Epithelial cell of esophagus (primary cell): ENCODE results near the gene IFT57.

Experiments
- DNase-seq: peaks from one replicate; pipeline ENCODE4 v3.0.0; 2010; ENCODE audit warnings: low read depth
- H3K4me3 ChIP-seq: 2 replicates; pipeline ENCODE4 v1.5.1; 2011; ENCODE audit warnings: mild to moderate bottlenecking, low read length, control low read depth
- TF ChIP-seq, protein P1 (sequence below): IDR thresholded peaks from 2 replicates; pipeline ENCODE4 v1.5.1; 2011; ENCODE audit warnings: low read depth, mild to moderate bottlenecking, low read length, control low read depth, inconsistent platforms; ENCODE audit not compliant: insufficient read depth; ENCODE audit errors: missing control alignments

IFT57 gene

DNA sequence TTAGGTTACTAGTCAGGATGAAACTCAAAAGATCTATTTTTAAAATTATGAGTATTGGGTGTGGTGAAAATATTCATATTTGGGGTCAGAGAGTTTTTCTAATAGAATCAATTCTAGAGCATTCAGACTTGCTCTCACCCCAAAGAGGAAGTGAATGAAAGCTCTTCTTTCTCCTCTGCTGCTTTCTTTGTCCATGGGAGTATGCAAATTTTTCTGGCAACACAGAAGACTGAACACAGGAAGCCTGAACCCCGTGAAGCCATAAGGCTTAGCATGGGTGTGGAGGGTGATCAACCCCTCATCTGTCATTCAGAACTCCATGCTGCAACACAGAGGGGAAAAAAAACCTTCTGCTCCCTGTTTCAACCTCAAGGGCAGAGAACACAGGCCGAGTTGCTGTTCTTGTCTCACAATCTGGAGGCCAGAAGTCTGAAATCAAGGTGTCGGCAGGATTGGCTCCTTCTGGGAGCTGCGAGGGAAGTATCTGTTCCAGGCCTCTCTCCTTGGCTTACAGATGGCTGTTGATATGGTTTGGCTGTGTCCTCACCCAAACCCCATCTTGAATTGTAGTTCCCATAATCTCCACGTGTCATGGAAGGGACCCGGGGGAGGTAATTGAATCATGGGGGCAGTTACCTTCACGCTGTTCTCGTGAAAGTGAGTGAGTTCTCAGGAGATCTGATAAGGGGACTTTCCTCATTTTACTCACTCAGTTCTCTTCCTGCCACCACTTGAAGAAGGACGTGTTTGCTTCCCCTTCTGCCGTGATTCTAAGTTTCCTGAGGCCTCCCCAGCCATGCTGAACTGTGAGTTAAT, 97.7 kb downstream of the IFT57 start:
- H3K4me3 ChIP-seq = no peak overlapping the region
- DNase-seq = no peak
- TF ChIP-seq, protein P1, sequence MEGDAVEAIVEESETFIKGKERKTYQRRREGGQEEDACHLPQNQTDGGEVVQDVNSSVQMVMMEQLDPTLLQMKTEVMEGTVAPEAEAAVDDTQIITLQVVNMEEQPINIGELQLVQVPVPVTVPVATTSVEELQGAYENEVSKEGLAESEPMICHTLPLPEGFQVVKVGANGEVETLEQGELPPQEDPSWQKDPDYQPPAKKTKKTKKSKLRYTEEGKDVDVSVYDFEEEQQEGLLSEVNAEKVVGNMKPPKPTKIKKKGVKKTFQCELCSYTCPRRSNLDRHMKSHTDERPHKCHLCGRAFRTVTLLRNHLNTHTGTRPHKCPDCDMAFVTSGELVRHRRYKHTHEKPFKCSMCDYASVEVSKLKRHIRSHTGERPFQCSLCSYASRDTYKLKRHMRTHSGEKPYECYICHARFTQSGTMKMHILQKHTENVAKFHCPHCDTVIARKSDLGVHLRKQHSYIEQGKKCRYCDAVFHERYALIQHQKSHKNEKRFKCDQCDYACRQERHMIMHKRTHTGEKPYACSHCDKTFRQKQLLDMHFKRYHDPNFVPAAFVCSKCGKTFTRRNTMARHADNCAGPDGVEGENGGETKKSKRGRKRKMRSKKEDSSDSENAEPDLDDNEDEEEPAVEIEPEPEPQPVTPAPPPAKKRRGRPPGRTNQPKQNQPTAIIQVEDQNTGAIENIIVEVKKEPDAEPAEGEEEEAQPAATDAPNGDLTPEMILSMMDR = no peak

DNA sequence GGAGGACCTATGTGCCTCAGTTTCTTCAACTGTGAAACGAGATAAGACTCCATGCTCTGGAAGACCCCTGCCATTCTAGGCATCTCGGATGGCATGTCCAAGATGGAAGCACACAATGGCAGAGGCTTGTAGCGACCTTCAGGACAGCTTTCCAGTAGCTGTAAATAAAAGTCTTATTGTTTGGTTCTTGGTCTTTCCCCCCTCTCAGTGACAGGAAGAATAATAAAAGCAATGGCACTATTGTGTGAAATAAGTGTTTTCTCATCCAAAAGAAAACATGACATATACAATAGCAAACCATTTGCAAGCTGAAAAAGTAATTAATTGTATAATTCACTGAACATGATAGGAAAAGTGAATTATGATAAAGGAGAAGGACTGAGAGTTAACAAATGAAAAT, 98.9 kb downstream of the IFT57 start:
- H3K4me3 ChIP-seq = no peak overlapping the region
- no peak for DNase-seq
- TF ChIP-seq, protein P1 = no peak

- TF ChIP-seq, protein P1 = no peak
- H3K4me3 ChIP-seq = no peak overlapping the region
- no peak for DNase-seq
Observed at GRCh38 chr3:108122276-108122675, 99.9 kb downstream of the IFT57 start.

- TF ChIP-seq, protein P1 = no peak
- no peak overlapping the region for H3K4me3 ChIP-seq
- DNase-seq = no peak
Observed at GRCh38 chr3:108119398-108120104, 102.7 kb downstream of the IFT57 start.

GRCh38 chr3:108118038-108118768, 104.0 kb downstream of the IFT57 start:
- TF ChIP-seq, protein P1 = no peak
- H3K4me3 ChIP-seq = no peak overlapping the region
- no peak for DNase-seq

GRCh38 chr3:108117241-108117775, 104.9 kb downstream of the IFT57 start:
- TF ChIP-seq, protein P1 = no peak
- DNase-seq = peak; percentile 58
- H3K4me3 ChIP-seq = no peak overlapping the region
